ENCODE data around the gene RBM6. TPM values are rescaled to one million over a fixed set of nuclear protein-coding genes. Genes with fewer than 3 reads are reported as not detected.

RBM6 gene, protein sequence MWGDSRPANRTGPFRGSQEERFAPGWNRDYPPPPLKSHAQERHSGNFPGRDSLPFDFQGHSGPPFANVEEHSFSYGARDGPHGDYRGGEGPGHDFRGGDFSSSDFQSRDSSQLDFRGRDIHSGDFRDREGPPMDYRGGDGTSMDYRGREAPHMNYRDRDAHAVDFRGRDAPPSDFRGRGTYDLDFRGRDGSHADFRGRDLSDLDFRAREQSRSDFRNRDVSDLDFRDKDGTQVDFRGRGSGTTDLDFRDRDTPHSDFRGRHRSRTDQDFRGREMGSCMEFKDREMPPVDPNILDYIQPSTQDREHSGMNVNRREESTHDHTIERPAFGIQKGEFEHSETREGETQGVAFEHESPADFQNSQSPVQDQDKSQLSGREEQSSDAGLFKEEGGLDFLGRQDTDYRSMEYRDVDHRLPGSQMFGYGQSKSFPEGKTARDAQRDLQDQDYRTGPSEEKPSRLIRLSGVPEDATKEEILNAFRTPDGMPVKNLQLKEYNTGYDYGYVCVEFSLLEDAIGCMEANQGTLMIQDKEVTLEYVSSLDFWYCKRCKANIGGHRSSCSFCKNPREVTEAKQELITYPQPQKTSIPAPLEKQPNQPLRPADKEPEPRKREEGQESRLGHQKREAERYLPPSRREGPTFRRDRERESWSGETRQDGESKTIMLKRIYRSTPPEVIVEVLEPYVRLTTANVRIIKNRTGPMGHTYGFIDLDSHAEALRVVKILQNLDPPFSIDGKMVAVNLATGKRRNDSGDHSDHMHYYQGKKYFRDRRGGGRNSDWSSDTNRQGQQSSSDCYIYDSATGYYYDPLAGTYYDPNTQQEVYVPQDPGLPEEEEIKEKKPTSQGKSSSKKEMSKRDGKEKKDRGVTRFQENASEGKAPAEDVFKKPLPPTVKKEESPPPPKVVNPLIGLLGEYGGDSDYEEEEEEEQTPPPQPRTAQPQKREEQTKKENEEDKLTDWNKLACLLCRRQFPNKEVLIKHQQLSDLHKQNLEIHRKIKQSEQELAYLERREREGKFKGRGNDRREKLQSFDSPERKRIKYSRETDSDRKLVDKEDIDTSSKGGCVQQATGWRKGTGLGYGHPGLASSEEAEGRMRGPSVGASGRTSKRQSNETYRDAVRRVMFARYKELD
- total RNA-seq: 32.2 and 34.6 TPM in 2 replicates

GRCh38 chr3:49939858-49940666, at the start of gene RBM6:
TSS of gene RBM6 (plus strand) at chr3:49940150. CDS start at chr3:49962642, 22,492 bp downstream.

DNA sequence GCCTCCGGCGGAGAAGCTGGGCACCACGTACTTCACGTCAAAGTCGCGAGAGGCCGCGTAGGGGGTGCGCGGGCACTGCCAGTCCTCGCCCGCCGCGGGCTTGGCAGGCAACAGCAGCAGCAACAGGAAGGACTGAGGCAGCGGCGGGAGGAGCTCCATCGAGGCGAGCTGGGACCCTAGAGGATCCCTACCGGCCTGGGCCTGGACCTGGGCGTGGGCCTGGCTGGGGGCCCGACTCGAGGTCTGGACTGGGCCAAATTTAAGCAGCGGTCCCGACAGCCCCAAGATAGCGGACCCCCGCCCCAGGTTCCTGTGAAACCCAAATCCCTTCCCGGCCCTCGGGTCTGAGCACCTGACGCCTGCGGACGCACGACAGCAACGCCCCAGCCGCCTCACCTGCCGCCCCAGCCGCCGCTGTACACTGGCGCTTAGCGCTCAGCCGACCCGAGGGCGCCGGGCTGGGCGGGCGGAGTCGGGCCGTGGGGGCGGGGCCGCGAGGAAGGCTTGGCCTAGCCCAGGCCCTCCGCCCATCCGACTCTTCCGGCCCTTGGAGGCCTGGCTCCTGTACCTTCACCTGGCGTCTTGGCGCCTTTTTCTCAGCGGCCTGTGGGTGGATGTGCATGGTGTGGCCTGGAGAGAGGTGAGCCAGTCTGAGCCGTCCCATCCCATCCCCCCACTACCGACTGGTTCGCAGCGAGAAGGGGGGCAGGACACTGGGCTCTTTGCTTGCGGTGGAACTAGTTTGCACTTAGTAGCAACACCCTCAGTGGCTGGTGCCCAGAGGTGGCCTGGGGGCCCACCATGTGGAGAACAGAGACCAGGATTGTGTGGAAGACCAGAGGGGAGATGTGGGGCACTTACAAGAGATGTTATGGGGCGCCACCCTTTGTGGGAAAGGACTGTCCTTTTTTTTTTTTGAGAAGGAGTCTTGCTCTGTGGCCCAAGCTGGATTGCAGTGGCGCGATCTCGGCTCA, 36.2 kb upstream of the RBM6 start, which contains the start of gene MST1R:
MST1R (minus strand) TSS at position 423 of the 974 bp plus-strand sequence; CDS start at position 159, 264 bp downstream.

GRCh38 chr3:49929291-49930167, 10.4 kb upstream of the RBM6 start, which contains the start of gene MON1A:
TSS of gene MON1A (minus strand) at chr3:49929811. CDS start at chr3:49913346, 16,465 bp downstream.

GRCh38 chr3:50088725-50089608, 149.0 kb downstream of the RBM6 start, which contains the start of gene RBM5:
TSS of gene RBM5 (plus strand) at chr3:50088919. CDS start at chr3:50090435, 1,516 bp downstream.

Other genes with a start within 250 kb of the RBM6 start
- 1.9 TPM in 1 of 2 replicates, not detected in the other for gene AMIGO3, start 220.5 kb upstream of the RBM6 start, total RNA-seq
- gene GMPPB, start 216.2 kb upstream of the RBM6 start, total RNA-seq: 17.7 and 35.0 TPM in 2 replicates
- 27.1 and 28.2 TPM in 2 replicates for gene IP6K1, start 153.6 kb upstream of the RBM6 start, total RNA-seq
- 0.12 TPM in 1 of 2 replicates, not detected in the other for gene CDHR4, start 140.3 kb upstream of the RBM6 start, total RNA-seq
- 3.4 and 11.9 TPM in 2 replicates for gene INKA1, start 136.9 kb upstream of the RBM6 start, total RNA-seq
- 31.2 and 52.0 TPM in 2 replicates for gene UBA7, start 126.2 kb upstream of the RBM6 start, total RNA-seq
- 1.2 and 1.5 TPM in 2 replicates for gene TRAIP, start 83.6 kb upstream of the RBM6 start, total RNA-seq
- not detected in 2 replicates for gene CAMKV, start 70.2 kb upstream of the RBM6 start, total RNA-seq
- gene MST1R, start 36.3 kb upstream of the RBM6 start, total RNA-seq: 0.68 and 2.0 TPM in 2 replicates
- gene MON1A, start 10.3 kb upstream of the RBM6 start, total RNA-seq: 8.9 and 11.3 TPM in 2 replicates
- gene RBM5, start 148.8 kb downstream of the RBM6 start, total RNA-seq: 67.0 and 69.3 TPM in 2 replicates
- gene SEMA3F, start 215.2 kb downstream of the RBM6 start, total RNA-seq: 26.8 and 43.8 TPM in 2 replicates